ENCODE data around the gene TRABD2A.

TRABD2A gene

GRCh38 chr2:84801811-84802210 lies 79.1 kb downstream of the TRABD2A start:
- ATAC-seq (replicated peaks) (no peak), DNase-seq (no peak)
- Mint-ChIP-seq H3K36me3 (ENCODE audit: insufficient read depth) (no peaks in the 10 kb centered on the region), H3K27ac (no peak overlapping the region), H3K27me3 (no peaks in the 10 kb centered on the region), H3K4me1 (ENCODE audit: low read depth in 2 of 2) (peaks cover 17 to 21% of the 10 kb centered on the region in 2 donors), H3K9me3 (no peaks in the 10 kb centered on the region), H3K4me3 (no peak overlapping the region)

GRCh38 chr2:84800194-84800805 lies 80.6 kb downstream of the TRABD2A start:
- Mint-ChIP-seq H3K36me3 (ENCODE audit: insufficient read depth) (no peaks in the 10 kb centered on the region), H3K27ac (peak overlapping the region; percentile 72 to 80), H3K27me3 (no peaks in the 10 kb centered on the region), H3K4me3 (peak overlapping the region; percentile 35 to 52), H3K9me3 (no peaks in the 10 kb centered on the region), H3K4me1 (ENCODE audit: low read depth in 2 of 2) (peaks cover 17% of the 10 kb centered on the region in 2 donors)
- ATAC-seq (replicated peaks) (no peak), DNase-seq (no peak)

- Mint-ChIP-seq H3K27me3 (no peaks in the 10 kb centered on the region), H3K4me1 (ENCODE audit: low read depth in 2 of 2) (peaks cover 17% of the 10 kb centered on the region in 2 donors), H3K36me3 (ENCODE audit: insufficient read depth) (no peaks in the 10 kb centered on the region), H3K9me3 (no peaks in the 10 kb centered on the region), H3K27ac (peak overlapping the region; percentile 72 to 80), H3K4me3 (peak overlapping the region; percentile 35 to 52)
- no peak for ATAC-seq (replicated peaks)
- DNase-seq: no peak
These were observed 81.1 kb downstream of the TRABD2A start for GRCh38 chr2:84799772-84800171.

GRCh38 chr2:84797271-84797670 lies 83.6 kb downstream of the TRABD2A start:
- H3K27me3 Mint-ChIP-seq: no peaks in the 10 kb centered on the region
- H3K4me1 Mint-ChIP-seq (ENCODE audit: low read depth in 2 of 2): peaks cover 17% of the 10 kb centered on the region in 2 donors
- no peak overlapping the region for H3K4me3 Mint-ChIP-seq
- DNase-seq (no peak), ATAC-seq (replicated peaks) (no peak)
- H3K9me3 Mint-ChIP-seq: no peaks in the 10 kb centered on the region
- no peaks in the 10 kb centered on the region for H3K36me3 Mint-ChIP-seq (ENCODE audit: insufficient read depth)
- peak overlapping the region in 1 of 2 donors; percentile 29 for H3K27ac Mint-ChIP-seq

GRCh38 chr2:84796798-84797197 lies 84.1 kb downstream of the TRABD2A start:
- Mint-ChIP-seq H3K36me3 (ENCODE audit: insufficient read depth) (no peaks in the 10 kb centered on the region), H3K4me3 (no peak overlapping the region), H3K4me1 (ENCODE audit: low read depth in 2 of 2) (peaks cover 14 to 17% of the 10 kb centered on the region in 2 donors), H3K27me3 (no peaks in the 10 kb centered on the region), H3K9me3 (no peaks in the 10 kb centered on the region), H3K27ac (no peak overlapping the region)
- DNase-seq: no peak
- no peak for ATAC-seq (replicated peaks)

GRCh38 chr2:84793641-84794040 lies 87.2 kb downstream of the TRABD2A start:
- no peaks in the 10 kb centered on the region for H3K9me3 Mint-ChIP-seq
- peaks cover 0 to 8% of the 10 kb centered on the region in 2 donors for H3K4me1 Mint-ChIP-seq (ENCODE audit: low read depth in 2 of 2)
- no peak overlapping the region for H3K4me3 Mint-ChIP-seq
- no peak for ATAC-seq (replicated peaks)
- H3K36me3 Mint-ChIP-seq (ENCODE audit: insufficient read depth): no peaks in the 10 kb centered on the region
- H3K27me3 Mint-ChIP-seq: no peaks in the 10 kb centered on the region
- DNase-seq: no peak
- H3K27ac Mint-ChIP-seq: no peak overlapping the region

- H3K27me3 Mint-ChIP-seq: no peaks in the 10 kb centered on the region
- H3K4me1 Mint-ChIP-seq (ENCODE audit: low read depth in 2 of 2): peaks cover 0 to 2% of the 10 kb centered on the region in 2 donors
- H3K36me3 Mint-ChIP-seq (ENCODE audit: insufficient read depth): no peaks in the 10 kb centered on the region
- no peak for DNase-seq
- ATAC-seq (replicated peaks): no peak
- no peak overlapping the region for H3K4me3 Mint-ChIP-seq
- no peaks in the 10 kb centered on the region for H3K9me3 Mint-ChIP-seq
- no peak overlapping the region for H3K27ac Mint-ChIP-seq
These were observed 87.9 kb downstream of the TRABD2A start for GRCh38 chr2:84792856-84793522.

GRCh38 chr2:84788498-84788897 lies 92.4 kb downstream of the TRABD2A start:
- H3K27ac Mint-ChIP-seq: no peak overlapping the region

GRCh38 chr2:84788027-84788426 lies 92.9 kb downstream of the TRABD2A start:
- ATAC-seq (replicated peaks): no peak
- Mint-ChIP-seq H3K9me3 (peaks cover 2 to 8% of the 10 kb centered on the region in 2 donors), H3K27ac (peak overlapping the region in 1 of 2 donors; percentile 52), H3K4me1 (ENCODE audit: low read depth in 2 of 2) (peaks cover 17 to 21% of the 10 kb centered on the region in 2 donors), H3K36me3 (ENCODE audit: insufficient read depth) (no peaks in the 10 kb centered on the region), H3K27me3 (no peaks in the 10 kb centered on the region), H3K4me3 (no peak overlapping the region)
- DNase-seq: no peak

More at GRCh38 chr2:84788498-84788897, 92.4 kb downstream of the TRABD2A start:
- H3K4me3 Mint-ChIP-seq: no peak overlapping the region
- no peaks in the 10 kb centered on the region for H3K36me3 Mint-ChIP-seq (ENCODE audit: insufficient read depth)
- H3K27me3 Mint-ChIP-seq: no peaks in the 10 kb centered on the region
- no peak for DNase-seq
- peaks cover 13 to 19% of the 10 kb centered on the region in 2 donors for H3K4me1 Mint-ChIP-seq (ENCODE audit: low read depth in 2 of 2)
- peaks cover 2 to 5% of the 10 kb centered on the region in 2 donors for H3K9me3 Mint-ChIP-seq
- no peak for ATAC-seq (replicated peaks)

- H3K27ac Mint-ChIP-seq: no peak overlapping the region
- H3K4me3 Mint-ChIP-seq: no peak overlapping the region
- DNase-seq (no peak), ATAC-seq (replicated peaks) (no peak)
- peaks cover 27 to 35% of the 10 kb centered on the region in 2 donors for H3K4me1 Mint-ChIP-seq (ENCODE audit: low read depth in 2 of 2)
- no peaks in the 10 kb centered on the region for H3K36me3 Mint-ChIP-seq (ENCODE audit: insufficient read depth)
- H3K9me3 Mint-ChIP-seq: peaks cover 2 to 8% of the 10 kb centered on the region in 2 donors
- no peaks in the 10 kb centered on the region for H3K27me3 Mint-ChIP-seq
These were observed 94.3 kb downstream of the TRABD2A start for GRCh38 chr2:84786601-84787000.

GRCh38 chr2:84785950-84786349 lies 94.9 kb downstream of the TRABD2A start:
- ATAC-seq (replicated peaks) (no peak), DNase-seq (no peak)
- no peaks in the 10 kb centered on the region for H3K27me3 Mint-ChIP-seq
- H3K4me3 Mint-ChIP-seq: no peak overlapping the region
- peaks cover 2 to 8% of the 10 kb centered on the region in 2 donors for H3K9me3 Mint-ChIP-seq
- peaks cover 32 to 42% of the 10 kb centered on the region in 2 donors for H3K4me1 Mint-ChIP-seq (ENCODE audit: low read depth in 2 of 2)
- no peak overlapping the region for H3K27ac Mint-ChIP-seq
- H3K36me3 Mint-ChIP-seq (ENCODE audit: insufficient read depth): peaks cover 2% of the 10 kb centered on the region

GRCh38 chr2:84782717-84783442 lies 98.0 kb downstream of the TRABD2A start:
- peak overlapping the region; percentile 53 to 62 for H3K4me3 Mint-ChIP-seq
- H3K36me3 Mint-ChIP-seq (ENCODE audit: insufficient read depth): peaks cover 4% of the 10 kb centered on the region
- DNase-seq (peak; percentile 44 to 46 (median 44)), ATAC-seq (replicated peaks) (peak; percentile 87)
- H3K4me1 Mint-ChIP-seq (ENCODE audit: low read depth in 2 of 2): peaks cover 58 to 70% of the 10 kb centered on the region in 2 donors
- no peaks in the 10 kb centered on the region for H3K27me3 Mint-ChIP-seq
- H3K27ac Mint-ChIP-seq: peak overlapping the region; percentile 64 to 84
- peaks cover 2 to 8% of the 10 kb centered on the region in 2 donors for H3K9me3 Mint-ChIP-seq

- peaks cover 56 to 66% of the 10 kb centered on the region in 2 donors for H3K4me1 Mint-ChIP-seq (ENCODE audit: low read depth in 2 of 2)
- peak overlapping the region; percentile 53 to 62 for H3K4me3 Mint-ChIP-seq
- H3K27me3 Mint-ChIP-seq: no peaks in the 10 kb centered on the region
- peak; percentile 83 for ATAC-seq (replicated peaks)
- peak overlapping the region; percentile 64 to 84 for H3K27ac Mint-ChIP-seq
- peak; percentile 42 to 47 (median 44) for DNase-seq
- H3K36me3 Mint-ChIP-seq (ENCODE audit: insufficient read depth): peaks cover 4% of the 10 kb centered on the region
- H3K9me3 Mint-ChIP-seq: peaks cover 2 to 8% of the 10 kb centered on the region in 2 donors
These were observed 98.8 kb downstream of the TRABD2A start for GRCh38 chr2:84781942-84782716.
